HG03432 (cell line): ENCODE measurements around the gene HACL1.
A peak's percentile ranks its signal among the peaks of the same experiment; 100 is the strongest.
"Not testable (repeated sequence)": the region's sequence is repeated elsewhere in the genome, so short reads cannot be mapped to it uniquely, and the experiment has no call there.

Experiments used
- ATAC-seq: cut with Tn5 transposase; IDR thresholded peaks from one replicate; pipeline ENCODE4 v1.9.1; 2021; ENCODE audit warnings: mild to moderate bottlenecking, moderate library complexity; ENCODE audit not compliant: unreplicated experiment

HACL1 gene

DNA sequence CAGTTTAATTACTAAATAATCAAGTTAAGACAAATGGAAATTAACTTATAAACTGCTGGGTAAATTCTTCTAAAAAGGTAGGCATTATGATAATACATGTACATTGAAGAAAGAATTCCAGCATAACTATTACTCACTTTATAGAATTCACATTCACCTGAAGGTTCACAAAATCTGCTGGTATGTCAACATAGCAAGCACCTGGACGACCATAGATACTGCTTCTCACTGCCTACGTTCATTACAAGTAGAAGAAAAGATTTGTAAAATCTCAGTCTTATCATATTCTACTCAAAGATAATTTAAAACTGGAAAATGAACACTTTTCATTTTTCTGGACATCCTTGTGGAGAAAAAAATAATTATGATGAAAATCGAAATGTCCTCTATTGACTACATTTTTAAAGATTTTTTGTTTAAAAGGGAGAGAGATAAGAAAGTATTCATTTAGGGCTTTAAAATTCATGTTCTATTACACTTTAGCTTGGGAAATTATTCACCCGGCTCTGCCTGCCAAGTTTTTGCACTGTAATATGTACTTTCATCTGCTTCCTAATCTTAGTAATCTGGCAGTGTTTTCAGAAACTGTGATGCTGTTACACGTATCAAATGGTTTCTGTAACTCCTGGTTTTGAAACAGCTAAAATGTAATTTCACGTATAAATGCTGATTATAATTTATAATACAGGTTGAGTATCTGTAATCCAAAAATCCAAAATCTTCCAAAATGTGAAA, 16.1 kb downstream of the HACL1 start:
- ATAC-seq, result no peak

DNA sequence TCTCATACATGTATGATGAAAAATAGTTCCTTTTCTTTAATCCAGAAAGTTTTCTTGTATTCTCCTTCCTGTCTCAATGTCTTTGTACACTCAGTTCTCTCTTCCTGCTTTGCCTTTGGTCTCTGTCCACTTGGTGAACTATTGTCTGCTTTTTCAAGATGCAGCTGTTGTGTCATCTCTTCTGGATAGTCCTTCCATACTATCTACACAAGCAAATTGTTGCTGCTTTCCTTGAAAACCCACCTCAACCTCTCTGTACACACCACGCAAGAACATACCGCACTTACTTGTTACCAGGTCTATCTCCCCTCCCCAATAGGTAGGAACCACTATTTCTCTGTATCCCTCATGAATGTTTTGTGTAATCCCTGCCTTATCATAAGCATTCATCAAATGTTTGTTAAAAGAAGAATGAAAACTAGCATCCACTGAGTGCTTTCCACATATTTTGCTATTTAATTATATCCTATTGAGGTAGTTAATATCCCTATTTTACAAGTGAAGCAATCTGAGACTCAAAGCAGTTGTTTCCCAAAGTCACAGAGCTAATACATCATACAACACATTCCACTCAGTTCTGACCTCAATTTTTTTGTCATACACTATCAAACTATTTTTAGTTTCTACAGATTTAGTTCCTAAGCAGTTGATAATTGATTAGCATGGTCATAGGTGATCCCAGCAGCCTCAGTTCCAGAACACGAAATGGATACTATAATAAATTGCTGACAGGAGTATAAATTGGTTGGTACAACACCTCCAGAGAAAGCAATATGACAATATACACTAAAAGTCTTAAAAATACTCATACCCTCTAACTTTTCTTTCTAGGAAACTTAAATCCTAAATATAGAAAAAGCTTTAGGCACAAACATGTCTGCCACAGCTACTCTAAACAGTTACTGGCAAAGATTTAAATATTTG, 19.6 kb downstream of the HACL1 start:
- no peak for ATAC-seq

DNA sequence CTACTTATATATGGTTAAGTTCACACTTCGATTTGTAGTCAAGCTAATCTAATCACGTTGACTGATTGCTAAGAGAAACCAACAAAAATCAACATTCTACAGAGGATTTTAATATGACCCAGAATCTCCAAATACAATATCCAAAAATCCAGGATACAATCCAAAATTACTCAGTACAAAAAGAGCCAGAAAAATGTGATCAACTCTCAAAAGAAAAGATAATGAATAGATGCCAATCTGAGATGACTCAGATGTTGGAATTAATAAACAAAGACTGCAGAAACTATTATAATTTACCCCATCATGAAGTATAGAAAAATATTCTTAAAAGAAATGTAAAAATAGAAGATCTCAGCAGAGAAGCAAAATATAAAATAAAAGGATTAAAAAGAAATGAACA, 22.3 kb downstream of the HACL1 start:
- no peak for ATAC-seq

DNA sequence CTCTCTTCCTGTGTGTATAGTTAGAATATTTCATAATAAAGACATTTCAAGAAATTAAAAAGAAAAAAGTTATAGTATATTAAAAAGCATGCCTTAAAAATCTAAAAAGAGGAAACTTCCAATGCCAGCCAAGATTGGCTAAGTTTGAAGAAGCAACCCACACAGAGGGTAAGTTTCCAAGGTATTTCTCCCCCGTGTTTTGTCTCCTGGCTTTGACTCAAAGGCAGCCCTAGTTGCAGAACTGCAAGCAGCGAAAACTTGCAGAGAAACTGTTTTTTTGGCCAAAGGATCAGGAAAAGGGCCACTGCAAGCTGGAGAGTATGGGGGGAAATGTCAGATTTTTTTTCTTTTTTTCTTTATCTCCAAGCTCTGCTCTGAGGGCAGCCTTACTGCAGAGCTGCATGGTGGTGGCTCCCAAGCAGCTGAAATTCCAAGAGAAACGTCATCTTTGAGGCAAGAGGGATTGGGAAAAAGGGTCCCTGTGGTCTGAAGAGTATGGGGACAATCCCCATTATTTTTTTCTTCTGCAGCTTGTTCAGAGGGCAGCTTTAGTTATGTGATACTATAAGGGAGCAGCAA, 23.0 kb downstream of the HACL1 start:
- no peak for ATAC-seq

DNA sequence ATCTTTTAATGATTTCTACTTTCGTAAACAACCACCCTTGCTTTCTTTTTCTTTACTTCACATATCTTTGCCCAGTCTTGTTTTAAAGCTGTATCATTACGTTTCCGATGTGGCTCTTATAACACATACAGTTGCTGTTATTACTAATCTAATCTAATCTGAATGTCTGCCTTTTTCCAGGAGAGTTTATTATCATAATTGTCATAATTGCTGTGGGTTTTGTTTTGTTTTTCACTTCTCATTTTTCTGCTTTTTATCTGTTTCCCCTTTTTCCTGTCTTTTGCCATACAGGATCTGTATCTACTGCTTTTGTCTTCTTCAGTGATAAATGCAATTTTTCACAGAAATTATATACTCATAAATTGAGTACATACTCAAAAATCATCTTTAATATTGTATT, 24.9 kb downstream of the HACL1 start:
- ATAC-seq, result no peak

DNA sequence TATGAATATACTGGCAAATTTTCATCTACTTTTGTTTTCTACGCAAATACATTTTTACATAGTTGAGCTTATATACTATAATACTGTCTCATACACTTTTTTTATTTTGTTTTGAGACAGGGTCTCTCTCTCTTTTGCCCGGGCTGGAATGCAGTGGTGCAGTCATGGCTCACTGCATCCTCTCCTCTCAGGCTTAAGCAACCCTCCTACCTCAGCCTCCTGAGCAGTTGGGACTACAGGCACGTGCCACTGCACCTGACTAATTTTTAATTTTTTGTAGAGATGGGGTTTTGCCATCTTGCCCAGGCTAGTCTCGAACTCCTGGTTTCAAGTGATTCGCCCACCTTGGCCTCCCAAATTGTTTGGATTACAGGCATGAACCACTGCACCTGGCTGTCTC, 25.9 kb downstream of the HACL1 start:
- no peak for ATAC-seq

DNA sequence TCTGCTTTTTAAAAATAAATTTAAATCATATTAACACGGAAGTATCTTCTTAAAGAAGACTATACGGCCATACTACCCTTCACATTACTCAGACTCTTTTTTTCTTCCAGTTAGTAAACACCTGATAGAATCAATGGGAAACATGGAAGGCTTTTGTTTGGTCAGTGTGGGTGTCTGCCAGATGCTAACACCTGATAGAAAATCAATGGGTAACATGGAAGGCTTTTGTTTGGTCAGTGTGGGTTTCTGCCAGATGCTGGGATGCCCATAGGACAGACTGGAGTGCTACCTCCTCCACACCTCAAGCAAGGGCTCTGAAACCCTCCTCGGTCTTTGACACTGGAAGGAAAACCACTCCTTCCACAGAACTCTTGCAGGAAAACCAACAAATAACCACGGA, 29.2 kb downstream of the HACL1 start:
- no peak for ATAC-seq

DNA sequence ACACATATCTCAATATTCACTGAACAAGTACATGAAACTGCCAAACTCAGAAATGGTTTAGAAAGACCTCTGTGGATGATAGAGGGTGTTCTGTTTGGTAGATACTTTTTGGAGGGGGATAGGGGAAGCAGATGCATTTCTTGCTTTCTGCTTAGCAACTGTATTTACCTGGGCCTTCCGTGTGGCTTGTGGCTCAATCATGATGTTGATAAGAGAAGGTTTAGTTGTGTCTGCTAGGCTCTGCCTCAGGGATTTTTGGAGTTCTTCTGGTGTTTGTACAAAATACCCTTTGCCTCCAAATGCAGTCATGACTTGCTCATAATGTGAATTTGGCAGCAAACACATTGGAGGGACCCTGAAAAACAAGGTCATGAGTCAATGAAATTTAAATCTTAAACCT, 38.2 kb downstream of the HACL1 start:
- ATAC-seq, result no peak

DNA sequence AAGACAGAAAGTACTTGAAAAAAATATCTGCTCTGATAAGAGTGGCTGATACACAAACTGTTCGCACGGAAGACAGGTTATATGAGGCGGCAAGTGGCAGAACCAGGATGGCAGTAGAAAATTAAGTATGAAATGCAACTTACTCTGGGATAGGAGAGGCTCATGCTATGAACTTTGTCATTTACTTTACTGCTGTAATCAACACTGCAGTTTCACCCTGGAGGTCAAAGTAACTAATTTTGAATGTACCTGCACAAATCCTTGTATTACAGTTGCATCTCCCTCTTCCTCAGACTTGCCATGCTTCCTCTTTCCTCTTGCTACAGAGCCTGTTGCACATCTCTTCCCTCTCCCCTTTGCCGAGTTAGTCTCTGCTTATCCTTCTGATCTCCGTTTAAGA, 38.8 kb downstream of the HACL1 start:
- ATAC-seq, result no peak

DNA sequence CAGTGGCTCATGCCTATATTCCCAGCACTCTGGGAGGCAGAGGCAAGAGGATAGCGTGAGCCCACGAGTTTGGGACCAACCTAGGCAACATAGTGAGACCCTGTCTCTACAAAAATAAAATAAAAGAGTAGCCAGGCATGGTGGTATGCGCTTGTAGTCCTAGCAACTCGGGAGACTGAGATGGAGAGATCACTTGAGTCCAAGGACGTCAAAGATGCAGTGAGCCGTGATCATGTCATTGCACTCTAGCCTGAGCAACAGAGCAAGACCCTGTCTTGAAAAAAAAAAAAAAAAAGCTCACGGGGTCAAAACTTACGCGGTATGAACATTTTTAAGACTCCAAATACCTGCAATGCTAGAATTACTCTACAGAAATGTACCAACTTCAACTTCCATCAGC, 42.8 kb downstream of the HACL1 start:
- ATAC-seq, result no peak

DNA sequence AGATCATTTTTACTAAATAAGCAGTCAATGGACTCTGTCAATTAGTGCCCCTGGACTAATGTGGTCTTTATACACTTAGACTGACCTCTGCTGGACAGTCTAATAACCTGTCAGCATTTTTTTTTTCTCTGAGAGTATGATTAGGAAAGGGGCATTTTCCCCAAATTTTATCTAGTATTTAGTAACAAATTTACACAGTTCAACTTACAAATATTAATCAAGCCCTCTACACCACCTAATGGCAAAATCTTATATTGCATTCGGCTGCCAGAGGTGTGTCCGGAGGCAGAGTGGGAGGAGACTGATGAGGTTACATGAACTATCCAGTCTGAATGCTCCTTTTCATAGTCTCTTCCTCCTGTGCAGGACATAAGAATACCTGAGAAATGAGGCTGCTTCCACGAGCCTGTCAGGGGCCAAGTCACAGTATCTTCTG, 43.8 kb downstream of the HACL1 start:
- ATAC-seq, result peak; percentile 76

DNA sequence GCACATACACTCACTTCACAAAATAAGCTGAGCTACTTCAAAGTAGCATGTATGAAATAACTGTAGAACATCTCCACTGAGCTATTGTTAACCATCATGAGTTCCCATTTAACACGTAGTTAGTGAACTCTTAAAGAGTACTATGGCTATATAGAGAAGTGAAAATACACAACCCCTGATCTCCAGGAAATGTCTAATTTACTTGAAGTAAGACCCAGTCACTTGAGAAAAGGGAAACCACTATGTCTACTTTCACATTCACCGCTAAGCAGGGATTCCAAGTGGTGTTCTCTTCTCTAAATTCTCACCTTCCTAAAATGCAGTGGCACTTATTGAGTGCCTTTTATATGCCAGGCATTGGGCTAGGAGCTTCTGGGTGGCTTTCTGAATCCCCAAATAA, 44.9 kb downstream of the HACL1 start:
- peak; percentile 93 for ATAC-seq

DNA sequence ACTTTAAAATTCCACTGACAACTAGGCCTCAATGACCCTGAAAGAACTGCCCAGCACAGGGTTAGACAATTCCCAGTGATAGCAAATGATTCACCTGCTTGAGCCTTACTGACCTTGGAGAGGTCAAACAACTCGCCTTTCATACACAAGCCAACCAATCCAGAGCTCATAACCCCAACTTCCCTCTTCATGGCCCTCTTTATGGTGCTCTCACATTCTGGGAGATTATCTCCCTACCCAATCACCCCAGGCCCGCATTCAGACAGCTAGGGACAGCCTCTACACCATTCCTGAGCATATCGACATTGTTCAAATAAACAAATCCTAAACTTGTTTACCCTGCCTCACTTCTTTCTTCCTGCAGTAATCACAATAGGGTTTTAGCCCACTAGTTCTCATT, 47.6 kb downstream of the HACL1 start:
- no peak for ATAC-seq

DNA sequence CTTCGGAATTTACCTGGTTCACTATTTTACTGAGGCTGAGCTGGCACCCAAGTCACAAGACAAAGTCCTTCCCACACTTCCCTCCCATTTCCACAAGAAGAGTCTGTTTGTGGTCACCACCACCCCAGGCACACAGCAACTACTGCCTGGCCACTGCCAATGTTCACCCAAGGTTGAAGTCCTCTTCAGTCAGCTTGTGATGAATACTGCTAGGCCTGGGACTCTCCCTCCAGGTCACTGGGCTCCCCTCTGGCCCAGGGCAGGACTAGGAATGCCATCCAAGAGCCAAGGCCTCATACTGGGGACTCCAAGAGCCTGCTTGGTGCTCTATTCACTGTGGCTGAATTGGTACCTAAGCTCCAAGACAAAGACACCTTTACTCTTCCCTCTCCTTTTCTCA, 49.5 kb downstream of the HACL1 start:
- ATAC-seq, result no peak

DNA sequence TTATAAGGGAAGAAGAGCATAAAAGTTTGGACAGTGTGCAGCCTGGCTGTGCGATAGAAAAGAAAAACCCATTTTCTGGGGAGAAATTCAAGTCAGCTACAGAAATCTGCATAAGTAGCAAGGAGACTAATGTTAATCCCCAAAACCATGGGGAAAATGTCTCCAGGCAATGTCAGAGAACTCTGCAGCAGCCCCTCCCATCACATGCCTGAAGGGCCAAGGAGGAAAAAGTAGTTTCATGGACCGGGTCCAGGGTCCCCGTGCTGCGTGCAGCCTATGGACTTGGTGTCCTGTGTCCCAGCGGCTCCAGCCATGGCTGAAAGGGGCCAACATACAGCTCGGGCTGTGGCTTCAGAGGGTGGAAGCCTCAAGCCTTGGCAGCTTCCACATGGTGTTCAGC, 51.5 kb downstream of the HACL1 start:
- no peak for ATAC-seq

DNA sequence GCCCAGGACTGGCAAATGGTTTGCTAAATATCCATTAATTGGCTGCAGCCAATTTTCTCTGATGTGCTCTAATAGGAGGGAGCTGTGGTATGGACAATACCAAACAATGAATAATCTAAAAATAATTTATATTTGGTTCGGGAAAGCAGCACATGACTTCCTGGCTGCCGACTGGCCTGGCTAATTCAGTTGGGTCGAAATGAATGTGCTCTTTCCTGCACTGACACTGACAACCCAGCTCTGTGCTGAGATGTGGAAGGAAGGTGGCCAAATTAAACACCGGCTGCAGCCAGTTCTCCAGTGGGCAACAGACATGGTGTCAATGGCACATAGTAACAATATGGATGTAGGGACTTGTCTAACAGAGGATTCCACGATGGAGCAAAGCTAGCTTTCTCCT, 58.8 kb downstream of the HACL1 start:
- ATAC-seq, result no peak

DNA sequence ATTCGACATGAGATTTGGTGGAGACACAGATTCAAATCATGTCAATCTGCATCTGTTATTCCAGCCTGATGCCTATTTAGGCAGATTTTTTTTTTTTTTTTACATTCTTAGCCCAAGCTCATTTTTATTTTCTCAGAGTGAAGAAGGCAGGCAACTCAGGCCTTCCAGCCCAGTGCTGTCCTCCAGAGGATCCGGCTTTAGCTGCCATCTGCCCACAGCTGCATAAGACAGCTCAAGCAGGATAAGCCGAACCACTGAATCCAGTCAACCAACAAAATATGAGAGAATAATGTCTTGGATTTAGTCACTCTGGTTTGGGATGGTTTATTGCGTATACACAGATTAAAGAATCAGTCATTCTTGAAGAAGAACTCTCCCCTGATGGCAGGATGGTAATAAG, 60.0 kb downstream of the HACL1 start:
- ATAC-seq, result no peak

DNA sequence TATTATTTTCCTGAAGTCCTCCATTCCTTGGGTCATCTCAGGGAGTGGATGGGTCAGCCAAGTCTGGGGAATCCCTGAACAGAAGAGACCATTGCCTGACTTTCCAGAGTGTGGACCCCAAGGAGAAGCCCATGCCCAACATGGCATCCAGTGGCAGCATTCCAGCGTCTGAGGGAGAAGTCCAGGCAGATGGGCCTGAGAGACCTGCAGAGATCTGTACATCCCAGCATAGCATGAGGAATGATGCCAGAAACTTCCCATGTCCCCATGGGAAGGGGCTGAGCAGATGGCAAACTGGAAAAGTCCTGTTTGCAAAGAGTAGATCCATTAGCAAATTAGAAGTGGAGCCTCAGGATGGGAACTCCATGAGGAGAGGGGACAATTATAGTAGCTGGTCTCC, 62.3 kb downstream of the HACL1 start:
- no peak for ATAC-seq

DNA sequence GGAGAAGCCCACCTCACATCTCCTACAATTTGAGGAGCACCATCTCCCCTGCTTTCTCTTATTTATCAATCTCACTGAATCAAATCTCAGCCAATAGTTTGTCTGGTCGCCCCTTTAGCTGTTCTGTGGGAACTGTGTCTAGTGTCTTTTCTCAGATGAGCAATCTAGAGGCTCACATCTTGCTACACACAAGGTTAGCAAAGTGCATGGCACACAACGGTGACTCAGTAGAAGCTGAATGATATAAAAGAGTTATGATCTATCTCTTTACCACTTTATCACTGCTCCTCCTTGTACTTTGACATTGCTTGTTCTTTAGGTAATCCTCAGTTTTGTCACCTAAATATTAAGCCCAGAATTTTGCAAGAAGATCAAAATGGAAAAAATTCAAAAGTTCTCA, 63.0 kb downstream of the HACL1 start:
- no peak for ATAC-seq

DNA sequence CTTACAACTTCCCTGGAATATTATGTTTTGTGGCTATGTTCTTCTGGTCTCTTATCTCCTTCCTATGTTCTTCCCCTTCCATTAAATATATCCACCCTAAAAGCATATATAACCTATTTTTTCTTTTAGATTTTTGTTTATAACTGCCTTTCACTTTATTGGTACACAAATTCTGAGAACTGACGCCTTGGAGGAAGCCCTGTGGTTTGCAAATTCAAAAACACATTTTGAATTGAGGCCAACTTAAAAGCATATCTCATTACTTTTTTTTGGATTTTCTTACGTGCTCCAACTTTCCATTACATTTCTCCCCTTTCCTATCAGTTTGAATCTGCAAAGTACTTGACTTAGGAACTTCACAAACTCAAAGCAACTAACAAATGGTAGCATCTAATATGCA, 64.5 kb downstream of the HACL1 start:
- ATAC-seq, result no peak

DNA sequence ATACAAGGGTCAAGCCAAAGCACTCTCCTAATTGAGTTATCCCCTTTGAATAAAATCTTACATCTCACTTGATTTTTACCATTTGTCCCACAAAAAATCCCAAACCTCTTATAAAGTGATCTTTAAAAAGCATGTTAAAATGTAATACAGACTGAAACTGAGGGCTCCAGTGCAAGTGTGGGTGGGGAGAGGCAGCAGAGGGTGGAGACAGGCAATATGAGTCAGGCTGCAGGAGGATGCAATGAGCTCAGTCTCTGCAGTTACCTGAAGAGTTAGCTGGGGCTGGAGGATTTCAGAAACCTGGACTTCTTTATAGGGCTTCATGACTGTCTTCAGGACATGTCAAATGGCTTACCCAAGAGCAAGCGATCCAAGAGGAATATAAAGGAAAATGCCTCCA, 65.6 kb downstream of the HACL1 start:
- ATAC-seq, result no peak

DNA sequence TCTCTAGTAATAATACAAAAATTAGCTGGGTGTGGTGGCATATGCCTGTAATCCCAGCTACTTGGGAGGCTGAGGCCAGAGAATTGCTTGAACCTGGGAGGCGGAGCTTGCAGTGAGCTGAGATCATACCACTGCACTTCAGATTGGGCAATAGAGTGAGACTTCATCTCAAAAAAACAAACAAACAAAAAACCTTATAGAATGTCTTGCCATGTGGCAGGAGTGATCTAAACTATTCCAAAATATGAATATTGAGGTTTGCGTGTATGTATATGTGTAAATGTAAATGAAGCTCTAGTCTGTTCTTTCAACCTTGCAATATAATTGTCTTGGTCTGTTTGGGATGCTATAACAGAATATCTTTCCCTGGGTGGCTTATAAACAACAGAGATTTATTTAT, 68.8 kb downstream of the HACL1 start:
- not testable (repeated sequence) for ATAC-seq
